B cell (primary cell): ENCODE measurements around the gene MYOM1. TPM values are rescaled to one million over a fixed set of nuclear protein-coding genes. Genes with fewer than 3 reads are reported as not detected.

ENCODE experiments used
- ATAC-seq: fragments of 200-7000 bp; cut with Tn5 transposase; one replicate; pipeline ENCODE4 v1.10.0; 2021; ENCODE audit warnings: low read depth, mild to moderate bottlenecking, moderate number of reproducible peaks, moderate library complexity
- CTCF ChIA-PET: fragments of 350-600 bp; sonication (Branson Sonifier 250); formaldehyde crosslinking; loops from one replicate; lab custom pipeline; 2021; ENCODE audit warnings: antibody characterized with exemption, inconsistent platforms; lab: Charles Lee
- POLR2A ChIA-PET: fragments of 350-600 bp; sonication (Branson Sonifier 250); formaldehyde crosslinking; loops from one replicate; lab custom pipeline; 2021; ENCODE audit warnings: antibody characterized with exemption; lab: Charles Lee
- DNase-seq: peaks from one replicate; pipeline ENCODE4 v3.0.0; 2013
- H2AFZ ChIP-seq: 2 replicates; pipeline ENCODE4 v1.6.1; 2012; ENCODE audit warnings: mild to moderate bottlenecking, low read depth, low read length; ENCODE audit not compliant: insufficient read depth, poor library complexity, severe bottlenecking
- H3K27ac ChIP-seq, 2 donors: 1 replicate in 1 of 2; 2 replicates in 1 of 2; pipeline ENCODE4 v1.5.1; 2012 to 2013; ENCODE audit warnings: low read length in 2 of 2, mild to moderate bottlenecking in 2 of 2, moderate library complexity in 1 of 2
- H3K27me3 ChIP-seq, 4 experiments: fragments of 200-600 bp in 1 of 4; sonication (generic) in 1 of 4; replicated peaks in 1 of 4; 1 replicate in 2 of 4; 2 replicates in 2 of 4; pipeline versions ENCODE4 v1.6.1 to v1.7.0; 2013 to 2016; ENCODE audit warnings: low read length in 3 of 4, mild to moderate bottlenecking in 2 of 4, mixed read lengths in 1 of 4, moderate library complexity in 1 of 4; ENCODE audit not compliant: insufficient read depth in 4 of 4, control insufficient read depth in 3 of 4; ENCODE audit errors: control extremely low read depth in 1 of 4
- H3K36me3 ChIP-seq, 2 experiments: replicated peaks in 1 of 2; 1 replicate in 1 of 2; 2 replicates in 1 of 2; pipeline versions ENCODE4 v1.6.1 to v1.7.1; 2013; ENCODE audit warnings: low read length in 1 of 2; ENCODE audit not compliant: insufficient read depth in 2 of 2, control insufficient read depth in 1 of 2; ENCODE audit errors: control extremely low read depth in 1 of 2, extremely low read depth in 1 of 2
- H3K4me1 ChIP-seq, 2 donors: fragments of 200-600 bp in 1 of 2; sonication (generic) in 1 of 2; 1 replicate in 1 of 2; 2 replicates in 1 of 2; pipeline versions ENCODE4 v1.5.1 to v1.6.1; 2013 to 2017; ENCODE audit warnings: low read length in 2 of 2; ENCODE audit not compliant: control insufficient read depth in 2 of 2, insufficient read depth in 2 of 2
- H3K4me2 ChIP-seq: replicated peaks from 2 replicates; pipeline ENCODE3; 2012; ENCODE audit warnings: mild to moderate bottlenecking, low read depth, low read length; ENCODE audit not compliant: poor library complexity, severe bottlenecking
- H3K4me3 ChIP-seq, 5 experiments: fragments of 200-600 bp in 1 of 5; sonication (generic) in 1 of 5; 1 replicate in 3 of 5; 2 replicates in 2 of 5; pipeline versions ENCODE4 v1.5.1 to v1.7.0; 2011 to 2016; ENCODE audit warnings: low read length in 4 of 5, mild to moderate bottlenecking in 4 of 5, low read depth in 2 of 5, control low read depth in 1 of 5, moderate library complexity in 1 of 5; ENCODE audit not compliant: insufficient read depth in 1 of 5; ENCODE audit errors: control extremely low read depth in 1 of 5, extremely low read depth in 1 of 5
- H3K79me2 ChIP-seq: fragments of 200-600 bp; sonication (generic); one replicate; pipeline ENCODE4 v1.6.0; 2016; ENCODE audit warnings: low read length; ENCODE audit not compliant: control insufficient read depth, insufficient read depth
- H3K9ac ChIP-seq: fragments of 200-600 bp; sonication (generic); 2 replicates; pipeline ENCODE4 v1.6.1; 2017; ENCODE audit warnings: mild to moderate bottlenecking, low read length, moderate library complexity
- H3K9me3 ChIP-seq, 3 donors: one replicate each; pipeline versions ENCODE4 v1.6.1 to v1.7.1; 2013; ENCODE audit warnings: low read length in 2 of 3; ENCODE audit not compliant: control insufficient read depth in 2 of 3, insufficient read depth in 1 of 3; ENCODE audit errors: control extremely low read depth in 1 of 3
- H4K20me1 ChIP-seq: 2 replicates; pipeline ENCODE4 v1.6.0; 2012; ENCODE audit warnings: mild to moderate bottlenecking, low read length; ENCODE audit not compliant: insufficient read depth, control insufficient read depth, poor library complexity, severe bottlenecking
- H3K27ac Mint-ChIP-seq: one replicate; pipeline ENCODE4 v1.8.0; 2021; ENCODE audit warnings: mixed read lengths
- H3K27me3 Mint-ChIP-seq: one replicate; pipeline ENCODE4 v1.8.0; 2021; ENCODE audit warnings: mixed read lengths
- H3K4me1 Mint-ChIP-seq: one replicate; pipeline ENCODE4 v1.8.0; 2021; ENCODE audit warnings: mixed read lengths
- H3K4me3 Mint-ChIP-seq: one replicate; pipeline ENCODE4 v1.8.0; 2021; ENCODE audit warnings: mixed read lengths
- H3K9me3 Mint-ChIP-seq: one replicate; pipeline ENCODE4 v1.8.0; 2022; ENCODE audit warnings: mixed read lengths; ENCODE audit not compliant: insufficient read depth
- EZH2 ChIP-seq: IDR thresholded peaks from 2 replicates; pipeline ENCODE4 v1.6.1; 2012; ENCODE audit warnings: borderline replicate concordance, low read depth, mild to moderate bottlenecking, moderate library complexity, low read length; ENCODE audit not compliant: insufficient read depth, poor library complexity, severe bottlenecking
- WGBS: methylation state at CpG from one replicate; pipeline ENCODE4 v1.1.5; 2013; ENCODE audit warnings: missing lambda C conversion rate; ENCODE audit not compliant: insufficient coverage; 5-methylcytosine and 5-hydroxymethylcytosine counted together
- intact Hi-C: fragments of 100-400 bp; cut with micrococcal nuclease; formaldehyde crosslinking; loops from one replicate; pipeline ENCODE4 v1.10.0; 2022
- polyA plus RNA-seq: library from polyadenylated mRNA; depleted of rRNA; stranded (reverse); fragments of >200 nt; gene quantifications from 2 replicates; pipeline ENCODE4 v1.2.3, GENCODE V29; 2012
- total RNA-seq, 2 donors: library from RNA; stranded (reverse); fragments of 120-200 nt in 1 of 2; gene quantifications; 1 replicate in 1 of 2; 2 replicates in 1 of 2; pipeline versions ENCODE4 v1.2.3 to v1.2.4, GENCODE V29; 2013 to 2022
- TF ChIP-seq, protein P1 (sequence below): fragments of 200-600 bp; IDR thresholded peaks from one replicate; pipeline ENCODE4 v1.8.0; 2022; ENCODE audit warnings: antibody characterized with exemption, mild to moderate bottlenecking

The MYOM1 gene
- total and polyA plus RNA-seq, 2 donors (not counting 1 experiment from before 2014, with no cell fraction given) = 1.5 to 12.8 TPM

GRCh38 chr18:3247240-3248061, 27.7 kb upstream of the MYOM1 start, which contains the start of gene MYL12A:
MYL12A (plus strand) TSS chr18:3247801; CDS start chr18:3253248, 5,447 bp downstream.
- Histone ChIP-seq H3K9me3 (peaks cover 0 to 2% (median 0%) of the 10 kb centered on the region in 3 donors), H4K20me1 (peaks cover 1% of the 10 kb centered on the region), H3K4me2 (peak within 1 kb of the TSS; percentile 84), H3K4me1 (peaks cover 40 to 47% of the 10 kb centered on the region in 2 donors), H3K79me2 (peaks cover 48% of the 10 kb centered on the region), H3K27me3 (no peaks in the 10 kb centered on the region), H3K36me3 (peaks cover 0 to 11% of the 10 kb centered on the region in 2 experiments), H2AFZ (peak within 1 kb of the TSS; percentile 81), H3K27ac (peak within 1 kb of the TSS; percentile 89 to 94), H3K4me3 (peak within 1 kb of the TSS; percentile 91 to 99 (median 96)), H3K9ac (peak within 1 kb of the TSS; percentile 84)
- peak within 1 kb of the TSS; percentile 91 for H3K4me3 Mint-ChIP-seq
- ChIA-PET POLR2A (interaction anchor here (0.5 to 4.2 kb wide), 15 partner anchors 9 to 589 kb away, joined by 3 to 35 read pairs (median 4); partner anchors contain the start of gene MYL12B), CTCF (interaction anchor here (0.9 to 7.5 kb wide), 27 partner anchors 9 to 418 kb away, joined by 3 to 155 read pairs (median 12); partner anchors contain the start of gene MYL12B)
- TF ChIP-seq, protein P1, sequence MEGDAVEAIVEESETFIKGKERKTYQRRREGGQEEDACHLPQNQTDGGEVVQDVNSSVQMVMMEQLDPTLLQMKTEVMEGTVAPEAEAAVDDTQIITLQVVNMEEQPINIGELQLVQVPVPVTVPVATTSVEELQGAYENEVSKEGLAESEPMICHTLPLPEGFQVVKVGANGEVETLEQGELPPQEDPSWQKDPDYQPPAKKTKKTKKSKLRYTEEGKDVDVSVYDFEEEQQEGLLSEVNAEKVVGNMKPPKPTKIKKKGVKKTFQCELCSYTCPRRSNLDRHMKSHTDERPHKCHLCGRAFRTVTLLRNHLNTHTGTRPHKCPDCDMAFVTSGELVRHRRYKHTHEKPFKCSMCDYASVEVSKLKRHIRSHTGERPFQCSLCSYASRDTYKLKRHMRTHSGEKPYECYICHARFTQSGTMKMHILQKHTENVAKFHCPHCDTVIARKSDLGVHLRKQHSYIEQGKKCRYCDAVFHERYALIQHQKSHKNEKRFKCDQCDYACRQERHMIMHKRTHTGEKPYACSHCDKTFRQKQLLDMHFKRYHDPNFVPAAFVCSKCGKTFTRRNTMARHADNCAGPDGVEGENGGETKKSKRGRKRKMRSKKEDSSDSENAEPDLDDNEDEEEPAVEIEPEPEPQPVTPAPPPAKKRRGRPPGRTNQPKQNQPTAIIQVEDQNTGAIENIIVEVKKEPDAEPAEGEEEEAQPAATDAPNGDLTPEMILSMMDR = no peak
- no peak for TF ChIP-seq EZH2
- ATAC-seq = peak; percentile 70
- no peaks in the 10 kb centered on the region for H3K27me3 Mint-ChIP-seq
- H3K4me1 Mint-ChIP-seq = peaks cover 49% of the 10 kb centered on the region
- no peaks in the 10 kb centered on the region for H3K9me3 Mint-ChIP-seq
- WGBS = under 1% methylated on average over 57 of the region's 65 CpGs
- peak within 1 kb of the TSS; percentile 97 for H3K27ac Mint-ChIP-seq
- peak; percentile 95 for DNase-seq
- intact Hi-C loops = loop anchor here (1.0 to 5.0 kb wide), 9 partner anchors 14 to 677 kb away; partner anchors contain the start of genes METTL4 and NDC80
